ENCODE results near the gene LRP4.

Gene LRP4

DNA sequence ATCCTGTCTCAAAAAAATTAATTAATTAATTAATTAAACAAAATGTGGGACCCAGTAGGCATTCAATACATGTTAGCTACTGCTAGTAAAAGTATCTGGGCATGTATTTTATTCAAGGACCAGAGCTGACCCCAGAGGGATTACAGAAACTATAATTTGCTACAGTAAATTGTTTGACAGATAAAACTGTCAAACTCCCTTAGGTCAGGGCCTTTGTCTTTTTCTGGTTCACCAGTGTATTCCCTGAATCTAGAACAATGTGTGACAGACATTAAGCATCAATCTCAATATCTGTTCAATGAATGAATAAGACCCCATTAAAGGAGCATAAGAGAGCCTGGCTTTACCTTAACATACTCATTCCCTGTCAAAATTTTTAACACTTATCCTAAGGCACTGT lies 78.2 kb downstream of the LRP4 start:
- no peaks in the 10 kb centered on the region for H3K9me3 ChIP-seq (replicated peaks; ENCODE audit: low read length)
- no peaks in the 10 kb centered on the region for H3K27me3 ChIP-seq (ENCODE audit: control insufficient read depth, insufficient read depth, low read length)
- no peak overlapping the region for H3K4me3 ChIP-seq (ENCODE audit: low read length)
- H3K4me1 ChIP-seq (ENCODE audit: control insufficient read depth, insufficient read depth, low read length), result no peaks in the 10 kb centered on the region
- peaks cover 4% of the 10 kb centered on the region for H3K36me3 ChIP-seq (ENCODE audit: insufficient read depth, low read length)
- H3K9ac ChIP-seq (ENCODE audit: low read depth, low read length), result no peak overlapping the region
- no peak overlapping the region for H3K4me2 ChIP-seq (ENCODE audit: low read length)

DNA sequence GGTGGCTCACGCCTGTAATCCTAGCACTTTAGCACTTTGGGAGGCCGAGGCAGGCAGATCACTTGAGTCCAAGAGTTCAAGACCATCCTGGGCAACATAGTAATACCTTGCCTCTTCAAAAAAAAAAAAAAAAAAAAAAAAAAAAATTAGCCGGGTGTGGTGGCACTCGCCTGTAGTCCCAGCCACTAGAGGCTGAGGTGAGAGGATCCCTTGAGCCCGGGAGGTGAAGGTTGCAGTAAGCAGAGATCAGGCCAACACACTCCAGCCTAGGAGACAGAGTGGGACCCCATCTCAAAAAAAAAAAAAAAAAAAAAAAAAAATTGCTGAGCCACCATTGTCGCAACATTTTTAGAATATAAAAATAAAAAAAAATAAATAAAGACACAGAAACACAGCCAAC lies 79.8 kb downstream of the LRP4 start:
- Histone ChIP-seq H3K9ac (ENCODE audit: low read depth, low read length) (no peak overlapping the region), H3K27me3 (ENCODE audit: control insufficient read depth, insufficient read depth, low read length) (no peaks in the 10 kb centered on the region), H3K4me3 (ENCODE audit: low read length) (no peak overlapping the region), H3K4me2 (ENCODE audit: low read length) (no peak overlapping the region), H3K4me1 (ENCODE audit: control insufficient read depth, insufficient read depth, low read length) (no peaks in the 10 kb centered on the region), H3K9me3 (replicated peaks; ENCODE audit: low read length) (no peaks in the 10 kb centered on the region), H3K36me3 (ENCODE audit: insufficient read depth, low read length) (peaks cover 4% of the 10 kb centered on the region)

- no peaks in the 10 kb centered on the region for H3K27me3 ChIP-seq (ENCODE audit: control insufficient read depth, insufficient read depth, low read length)
These were observed 80.5 kb downstream of the LRP4 start for GRCh38 chr11:46837860-46838259.

GRCh38 chr11:46836870-46837269 lies 81.5 kb downstream of the LRP4 start:
- Histone ChIP-seq H3K4me2 (ENCODE audit: low read length) (no peak overlapping the region), H3K4me1 (ENCODE audit: control insufficient read depth, insufficient read depth, low read length) (no peaks in the 10 kb centered on the region), H3K27me3 (ENCODE audit: control insufficient read depth, insufficient read depth, low read length) (no peaks in the 10 kb centered on the region), H3K4me3 (ENCODE audit: low read length) (no peak overlapping the region), H3K36me3 (ENCODE audit: insufficient read depth, low read length) (peaks cover 4% of the 10 kb centered on the region), H3K9me3 (replicated peaks; ENCODE audit: low read length) (no peaks in the 10 kb centered on the region), H3K9ac (ENCODE audit: low read depth, low read length) (no peak overlapping the region)

More at GRCh38 chr11:46837860-46838259, 80.5 kb downstream of the LRP4 start:
- Histone ChIP-seq H3K4me3 (ENCODE audit: low read length) (no peak overlapping the region), H3K4me1 (ENCODE audit: control insufficient read depth, insufficient read depth, low read length) (no peaks in the 10 kb centered on the region), H3K4me2 (ENCODE audit: low read length) (no peak overlapping the region), H3K9ac (ENCODE audit: low read depth, low read length) (no peak overlapping the region), H3K9me3 (replicated peaks; ENCODE audit: low read length) (no peaks in the 10 kb centered on the region), H3K36me3 (ENCODE audit: insufficient read depth, low read length) (peaks cover 4% of the 10 kb centered on the region)

DNA sequence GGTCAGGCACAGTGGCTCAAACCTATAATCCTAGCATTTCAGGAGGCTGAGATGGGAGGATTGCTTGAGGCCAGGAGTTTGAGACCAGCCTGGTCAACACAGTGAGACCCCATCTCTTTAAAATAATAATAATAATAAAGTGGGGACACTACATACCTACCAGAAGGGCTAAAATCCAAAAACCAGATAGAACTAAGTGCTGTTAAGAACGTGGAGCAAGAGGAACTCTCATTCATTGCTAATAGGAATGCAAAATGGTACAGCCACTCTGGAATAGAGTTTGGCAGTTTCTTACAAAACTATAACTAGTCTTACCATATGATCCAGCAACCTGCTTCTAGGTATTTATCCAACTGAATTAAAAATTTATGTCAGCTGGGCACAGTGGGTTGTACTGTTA lies 81.9 kb downstream of the LRP4 start:
- Histone ChIP-seq H3K4me2 (ENCODE audit: low read length) (no peak overlapping the region), H3K36me3 (ENCODE audit: insufficient read depth, low read length) (peaks cover 4% of the 10 kb centered on the region), H3K4me1 (ENCODE audit: control insufficient read depth, insufficient read depth, low read length) (no peaks in the 10 kb centered on the region), H3K9ac (ENCODE audit: low read depth, low read length) (no peak overlapping the region), H3K4me3 (ENCODE audit: low read length) (no peak overlapping the region), H3K9me3 (replicated peaks; ENCODE audit: low read length) (no peaks in the 10 kb centered on the region), H3K27me3 (ENCODE audit: control insufficient read depth, insufficient read depth, low read length) (no peaks in the 10 kb centered on the region)

DNA sequence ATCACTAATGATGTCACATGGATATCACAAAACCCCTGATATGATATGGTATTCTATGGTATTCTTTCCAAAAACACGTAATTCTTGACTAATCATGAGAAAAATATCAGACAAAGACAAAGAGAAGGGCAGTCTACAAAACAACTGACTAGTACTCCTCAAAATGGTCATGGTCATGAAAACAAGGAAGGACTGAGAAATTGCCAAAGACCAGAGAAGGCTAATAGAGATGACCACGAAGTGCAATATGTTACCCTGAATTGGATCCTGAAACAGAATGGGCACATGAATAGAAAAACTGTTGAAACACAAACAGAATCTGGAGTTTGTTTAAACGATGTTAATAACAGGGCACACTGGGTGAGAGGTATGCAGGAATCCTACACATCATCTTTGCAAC lies 82.5 kb downstream of the LRP4 start:
- Histone ChIP-seq H3K27me3 (ENCODE audit: control insufficient read depth, insufficient read depth, low read length) (no peaks in the 10 kb centered on the region), H3K4me3 (ENCODE audit: low read length) (no peak overlapping the region), H3K9me3 (replicated peaks; ENCODE audit: low read length) (no peaks in the 10 kb centered on the region), H3K4me2 (ENCODE audit: low read length) (no peak overlapping the region), H3K9ac (ENCODE audit: low read depth, low read length) (no peak overlapping the region), H3K36me3 (ENCODE audit: insufficient read depth, low read length) (peaks cover 4% of the 10 kb centered on the region), H3K4me1 (ENCODE audit: control insufficient read depth, insufficient read depth, low read length) (no peaks in the 10 kb centered on the region)

GRCh38 chr11:46834821-46835220 lies 83.5 kb downstream of the LRP4 start:
- Histone ChIP-seq H3K36me3 (ENCODE audit: insufficient read depth, low read length) (peaks cover 4% of the 10 kb centered on the region), H3K9me3 (replicated peaks; ENCODE audit: low read length) (no peaks in the 10 kb centered on the region), H3K4me1 (ENCODE audit: control insufficient read depth, insufficient read depth, low read length) (no peaks in the 10 kb centered on the region), H3K27me3 (ENCODE audit: control insufficient read depth, insufficient read depth, low read length) (no peaks in the 10 kb centered on the region), H3K4me2 (ENCODE audit: low read length) (no peak overlapping the region), H3K9ac (ENCODE audit: low read depth, low read length) (no peak overlapping the region), H3K4me3 (ENCODE audit: low read length) (no peak overlapping the region)

DNA sequence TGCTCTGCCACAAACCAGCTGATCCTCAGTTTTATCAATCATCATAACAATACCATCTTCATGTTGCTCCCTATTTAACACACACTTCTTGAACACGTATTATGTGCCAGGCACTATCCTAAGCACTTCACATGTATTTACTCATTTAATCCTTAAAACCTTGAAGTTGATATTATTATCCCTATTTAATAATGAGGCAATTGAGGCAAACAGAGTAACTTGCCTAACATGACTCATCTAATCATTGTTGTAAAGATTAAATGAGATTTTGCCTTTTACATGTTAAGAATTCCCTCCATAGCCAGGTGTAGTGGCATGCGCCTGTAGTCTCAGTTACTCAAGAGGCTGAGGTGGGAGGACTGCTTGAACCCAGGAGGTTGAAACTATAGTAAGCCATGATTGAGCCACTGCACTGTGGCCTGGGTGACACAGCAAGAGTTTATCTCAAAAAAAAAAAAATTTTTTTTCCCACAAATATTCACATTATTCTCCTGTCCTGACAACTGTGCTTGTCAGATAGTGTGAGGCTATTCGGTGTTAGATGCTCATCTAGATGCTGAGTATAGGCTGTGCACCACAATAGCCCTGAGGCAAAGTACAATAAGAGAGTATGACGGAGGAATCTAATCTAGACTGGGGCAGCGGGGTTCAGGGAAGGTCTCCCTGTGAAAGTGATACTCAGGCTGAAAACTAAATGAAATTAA lies 85.7 kb downstream of the LRP4 start:
- Histone ChIP-seq H3K4me3 (ENCODE audit: low read length) (no peak overlapping the region), H3K4me2 (ENCODE audit: low read length) (no peak overlapping the region), H3K9ac (ENCODE audit: low read depth, low read length) (no peak overlapping the region), H3K4me1 (ENCODE audit: control insufficient read depth, insufficient read depth, low read length) (peaks cover 7% of the 10 kb centered on the region), H3K36me3 (ENCODE audit: insufficient read depth, low read length) (peaks cover 4% of the 10 kb centered on the region), H3K9me3 (replicated peaks; ENCODE audit: low read length) (no peaks in the 10 kb centered on the region), H3K27me3 (ENCODE audit: control insufficient read depth, insufficient read depth, low read length) (no peaks in the 10 kb centered on the region)

DNA sequence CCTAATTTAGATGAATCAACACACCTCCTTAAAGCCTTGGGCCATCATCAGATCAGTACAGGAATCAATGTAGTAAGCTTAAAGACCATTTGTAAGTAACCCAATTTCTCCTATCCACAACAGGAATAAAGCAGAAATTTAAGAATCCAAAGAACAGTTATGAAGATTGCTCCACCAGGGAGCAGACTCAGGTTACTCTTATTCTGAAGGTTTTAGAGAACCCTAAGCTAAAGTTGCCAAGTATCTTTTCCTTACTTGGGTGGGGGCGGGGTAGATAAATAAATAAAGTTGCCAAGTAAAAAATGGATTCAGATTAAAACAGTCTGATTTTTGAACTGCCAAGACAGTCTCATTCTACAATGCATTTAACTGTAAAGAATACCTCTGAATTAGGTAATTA lies 90.4 kb downstream of the LRP4 start:
- H3K9ac ChIP-seq (ENCODE audit: low read depth, low read length), result no peak overlapping the region
- no peaks in the 10 kb centered on the region for H3K36me3 ChIP-seq (ENCODE audit: insufficient read depth, low read length)
- no peak overlapping the region for H3K4me2 ChIP-seq (ENCODE audit: low read length)
- H3K4me3 ChIP-seq (ENCODE audit: low read length), result no peak overlapping the region
- H3K9me3 ChIP-seq (replicated peaks; ENCODE audit: low read length), result no peaks in the 10 kb centered on the region
- H3K4me1 ChIP-seq (ENCODE audit: control insufficient read depth, insufficient read depth, low read length), result peaks cover 25% of the 10 kb centered on the region
- H3K27me3 ChIP-seq (ENCODE audit: control insufficient read depth, insufficient read depth, low read length), result no peaks in the 10 kb centered on the region

DNA sequence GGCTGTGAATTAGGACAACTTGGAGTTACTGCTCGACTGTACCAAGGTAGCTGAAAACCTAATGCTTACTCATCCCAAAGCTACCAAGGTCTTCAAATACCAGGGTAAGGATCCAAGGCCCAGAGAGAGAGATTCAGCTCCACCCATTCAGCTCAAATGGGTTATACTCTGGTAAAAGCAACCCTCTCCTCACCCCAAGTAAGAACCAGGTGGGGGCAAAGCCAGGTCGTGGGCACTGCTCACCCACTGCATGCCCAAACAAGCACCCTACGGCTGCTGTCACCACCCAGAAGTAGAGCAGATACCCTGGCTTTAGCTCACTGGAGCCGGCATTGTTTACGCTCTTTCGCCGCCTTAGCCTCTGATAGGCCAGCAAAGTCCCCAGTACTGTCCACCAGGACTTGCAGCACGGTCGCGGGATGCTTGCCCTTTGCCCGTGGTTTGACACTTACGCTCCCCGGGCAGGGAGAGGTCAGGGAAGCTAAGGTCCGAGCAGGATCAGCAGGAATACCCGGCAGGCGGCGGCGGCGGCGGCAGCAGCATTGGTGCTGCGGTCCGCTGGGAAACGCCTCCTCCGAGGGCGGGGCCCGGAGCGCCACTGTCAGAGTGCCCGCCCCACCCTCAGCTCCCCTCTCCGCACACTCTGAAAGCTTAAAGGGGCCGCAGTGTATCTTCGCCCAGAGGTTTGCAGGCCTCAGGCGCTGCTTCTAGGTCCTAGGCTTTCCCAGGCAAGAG lies 91.9 kb downstream of the LRP4 start:
- Histone ChIP-seq H3K27me3 (ENCODE audit: control insufficient read depth, insufficient read depth, low read length) (no peaks in the 10 kb centered on the region), H3K9me3 (replicated peaks; ENCODE audit: low read length) (no peaks in the 10 kb centered on the region), H3K9ac (ENCODE audit: low read depth, low read length) (peak overlapping the region; percentile 77), H3K4me1 (ENCODE audit: control insufficient read depth, insufficient read depth, low read length) (peaks cover 25% of the 10 kb centered on the region), H3K4me3 (ENCODE audit: low read length) (peak overlapping the region; percentile 82), H3K4me2 (ENCODE audit: low read length) (peak overlapping the region; percentile 95), H3K36me3 (ENCODE audit: insufficient read depth, low read length) (no peaks in the 10 kb centered on the region)

- no peak overlapping the region for H3K9ac ChIP-seq (ENCODE audit: low read depth, low read length)
- peaks cover 31% of the 10 kb centered on the region for H3K36me3 ChIP-seq (ENCODE audit: insufficient read depth, low read length)
- no peak overlapping the region for H3K4me2 ChIP-seq (ENCODE audit: low read length)
These were observed 109.4 kb downstream of the LRP4 start for GRCh38 chr11:46808799-46809431.

More at GRCh38 chr11:46808799-46809431, 109.4 kb downstream of the LRP4 start:
- Histone ChIP-seq H3K4me1 (ENCODE audit: control insufficient read depth, insufficient read depth, low read length) (peaks cover 3% of the 10 kb centered on the region), H3K4me3 (ENCODE audit: low read length) (no peak overlapping the region), H3K27me3 (ENCODE audit: control insufficient read depth, insufficient read depth, low read length) (no peaks in the 10 kb centered on the region), H3K9me3 (replicated peaks; ENCODE audit: low read length) (no peaks in the 10 kb centered on the region)
